HG03558 (cell line): ENCODE data around the gene VWA2.

Experiments used
- ATAC-seq: cut with Tn5 transposase; IDR thresholded peaks from one replicate; pipeline ENCODE4 v1.9.1; 2021; ENCODE audit warnings: moderate number of reproducible peaks; ENCODE audit not compliant: unreplicated experiment; ENCODE audit errors: extremely low read depth

Gene VWA2

DNA sequence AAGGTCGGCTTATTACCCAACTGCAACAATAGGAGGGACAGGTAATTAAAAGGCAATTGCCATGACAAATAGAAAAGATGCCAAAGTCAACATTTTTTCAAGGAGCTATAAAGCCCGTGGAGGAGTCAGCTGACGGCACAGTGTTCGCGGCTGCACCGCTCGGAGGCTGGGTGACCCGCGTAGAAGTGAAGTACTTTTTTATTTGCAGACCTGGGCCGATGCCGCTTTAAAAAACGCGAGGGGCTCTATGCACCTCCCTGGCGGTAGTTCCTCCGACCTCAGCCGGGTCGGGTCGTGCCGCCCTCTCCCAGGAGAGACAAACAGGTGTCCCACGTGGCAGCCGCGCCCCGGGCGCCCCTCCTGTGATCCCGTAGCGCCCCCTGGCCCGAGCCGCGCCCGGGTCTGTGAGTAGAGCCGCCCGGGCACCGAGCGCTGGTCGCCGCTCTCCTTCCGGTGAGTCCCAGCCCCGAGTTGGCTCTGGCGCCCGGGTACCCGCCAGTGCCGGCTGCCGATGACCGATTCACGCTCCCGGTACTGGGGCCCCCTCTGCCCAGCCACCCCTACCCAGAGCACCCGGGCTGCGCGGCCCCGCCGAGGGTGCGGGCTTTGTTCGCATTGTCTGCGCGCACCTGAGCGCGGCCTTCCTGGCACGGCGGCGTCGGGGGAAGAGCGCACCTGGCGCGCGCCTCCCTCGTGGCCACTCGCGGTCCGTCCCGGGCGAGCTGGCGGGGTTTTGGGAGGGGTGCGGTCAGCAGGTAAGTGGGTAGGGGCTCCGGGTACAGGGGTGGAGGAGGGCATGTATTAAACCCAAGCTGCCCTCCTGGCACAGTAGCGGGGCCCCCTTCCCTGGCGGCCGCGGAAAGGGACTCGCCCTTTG is at the start of gene VWA2:
VWA2 (plus strand) TSS at position 138 of the 877 bp plus-strand sequence. CDS start 9,460 bp downstream, outside the sequence.
- ATAC-seq, result no peak

- no peak for ATAC-seq
Measured at GRCh38 chr10:114189700-114190099, 49.4 kb upstream of the VWA2 start.

DNA sequence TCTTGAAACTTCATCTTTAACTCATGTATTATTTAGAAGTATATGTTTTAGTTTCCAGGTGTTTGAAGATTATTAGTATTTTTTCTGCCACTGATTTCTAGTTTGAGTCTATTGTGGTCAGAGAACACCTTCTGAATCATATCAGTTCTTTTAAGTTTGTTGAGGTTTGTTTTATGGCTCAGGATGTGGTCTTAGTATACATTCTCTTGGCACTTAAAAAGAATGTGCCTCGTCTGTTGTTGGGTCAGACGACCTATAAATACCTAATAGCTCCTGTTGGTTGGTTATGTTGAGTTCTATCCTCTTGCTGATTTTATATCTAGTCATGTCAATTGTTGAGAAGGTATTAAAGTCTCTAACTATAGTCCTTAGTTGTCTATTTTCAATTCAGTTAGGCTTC is 44.0 kb upstream of the VWA2 start:
- peak; percentile 94 for ATAC-seq

GRCh38 chr10:114199239-114199638 is 39.8 kb upstream of the VWA2 start:
- ATAC-seq, result no peak

- ATAC-seq, result no peak
Measured at GRCh38 chr10:114202812-114203211, 36.2 kb upstream of the VWA2 start.

DNA sequence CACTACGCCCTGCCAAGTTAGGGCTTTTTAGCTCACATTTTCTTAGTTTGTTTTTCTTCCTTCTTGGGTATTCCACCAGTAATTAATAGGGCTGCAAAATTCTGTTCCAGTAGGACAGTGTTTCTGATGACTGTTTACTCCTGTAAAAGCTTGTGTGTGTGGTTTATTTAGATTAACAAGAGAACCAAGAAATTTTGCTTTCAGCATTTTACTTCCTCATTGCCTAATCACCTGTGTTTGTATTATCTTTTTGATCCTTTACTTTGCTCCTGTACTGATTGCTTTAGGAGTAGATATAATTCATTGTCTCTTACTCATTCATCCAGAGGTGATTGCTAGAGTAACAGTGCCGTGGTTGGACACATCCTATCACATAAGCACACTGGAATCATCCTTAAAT is 32.2 kb upstream of the VWA2 start:
- ATAC-seq, result no peak

DNA sequence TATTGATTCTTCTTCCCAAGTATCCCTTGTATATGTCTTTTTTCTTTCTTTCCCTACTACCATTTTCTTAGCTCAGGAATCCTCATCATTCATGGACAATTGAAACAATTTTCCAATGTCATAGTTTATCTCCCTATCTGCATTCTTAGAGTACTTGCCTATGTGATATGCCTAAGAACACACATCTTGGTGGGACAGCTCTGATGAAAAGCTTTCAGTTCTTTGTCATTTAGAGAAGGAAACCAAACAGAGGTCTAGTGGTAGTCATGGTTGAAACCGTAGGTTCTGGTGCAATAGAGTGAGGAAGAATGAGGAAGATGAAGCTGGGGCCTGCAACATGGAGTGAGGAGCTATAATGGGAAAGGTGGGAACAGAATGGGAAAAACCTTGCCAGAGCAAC is 31.7 kb upstream of the VWA2 start:
- ATAC-seq, result no peak

GRCh38 chr10:114208351-114208750 is 30.7 kb upstream of the VWA2 start:
- ATAC-seq, result no peak

DNA sequence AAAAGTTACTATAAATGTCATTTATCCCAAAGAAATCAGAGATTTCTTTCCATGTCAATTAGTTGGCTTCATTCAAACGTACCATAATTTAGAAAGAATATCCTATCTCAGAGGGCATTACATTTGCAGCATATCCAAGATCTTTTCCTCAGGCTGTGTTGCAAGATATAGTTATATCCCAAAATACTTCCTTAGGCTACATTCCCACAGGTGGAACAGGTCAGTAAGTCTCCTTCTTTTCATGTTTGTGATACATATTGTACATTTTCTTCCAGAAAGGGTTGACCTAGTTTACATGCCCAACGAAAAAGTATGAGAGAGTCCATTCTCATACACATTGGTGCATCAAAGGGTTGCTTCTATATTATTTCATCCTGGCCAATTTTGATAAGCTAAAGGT is 26.9 kb upstream of the VWA2 start:
- no peak for ATAC-seq

DNA sequence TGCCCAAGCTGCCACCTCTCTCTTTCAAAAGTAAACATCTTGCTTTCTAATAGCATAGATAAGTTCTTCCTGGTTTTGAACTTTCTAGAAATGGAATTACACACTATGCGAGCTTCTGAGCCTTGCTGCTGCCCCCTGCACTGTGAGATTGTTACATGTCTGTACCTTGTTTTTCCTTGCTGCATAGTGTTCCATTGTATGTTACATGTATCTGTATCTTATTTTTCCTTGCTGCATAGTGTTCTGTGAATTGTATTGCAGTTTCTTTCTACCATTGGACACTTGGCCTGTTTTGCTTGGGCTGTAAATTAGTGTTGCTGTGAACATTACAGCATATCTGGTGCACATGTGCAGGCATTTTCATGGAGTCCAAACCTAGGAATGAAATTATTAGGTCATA is 24.0 kb upstream of the VWA2 start:
- ATAC-seq, result no peak

GRCh38 chr10:114220281-114220680 is 18.8 kb upstream of the VWA2 start:
- ATAC-seq, result no peak

- ATAC-seq, result no peak
Measured at GRCh38 chr10:114221235-114221634, 17.8 kb upstream of the VWA2 start.

- no peak for ATAC-seq
Measured at GRCh38 chr10:114223066-114223465, 16.0 kb upstream of the VWA2 start.

GRCh38 chr10:114228156-114228555 is 10.9 kb upstream of the VWA2 start:
- ATAC-seq, result no peak

GRCh38 chr10:114232561-114233176 is 6.4 kb upstream of the VWA2 start:
- ATAC-seq, result no peak

GRCh38 chr10:114233482-114233881 is 5.6 kb upstream of the VWA2 start:
- no peak for ATAC-seq

DNA sequence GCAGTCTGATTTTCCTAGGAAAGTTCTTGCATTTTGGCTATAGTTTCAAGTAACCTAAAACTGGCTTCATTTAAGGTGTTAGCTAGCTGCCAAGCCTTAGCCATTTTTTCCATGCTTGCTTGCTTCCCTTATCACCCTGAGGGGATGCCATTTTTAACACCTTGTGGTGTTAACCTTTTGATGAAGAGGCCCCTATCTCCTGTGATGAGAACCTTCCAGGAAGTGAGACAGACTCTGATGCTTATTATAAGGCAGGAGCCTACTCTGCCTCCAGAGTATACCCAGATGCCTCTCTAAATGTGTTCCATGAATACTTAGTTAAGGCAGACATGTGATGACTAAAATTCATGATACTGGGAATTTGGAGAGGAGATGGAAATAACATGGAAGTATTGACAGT is 4.9 kb upstream of the VWA2 start:
- ATAC-seq, result no peak

- ATAC-seq, result no peak
Measured at GRCh38 chr10:114239994-114240345, 916 bp downstream of the VWA2 start.

DNA sequence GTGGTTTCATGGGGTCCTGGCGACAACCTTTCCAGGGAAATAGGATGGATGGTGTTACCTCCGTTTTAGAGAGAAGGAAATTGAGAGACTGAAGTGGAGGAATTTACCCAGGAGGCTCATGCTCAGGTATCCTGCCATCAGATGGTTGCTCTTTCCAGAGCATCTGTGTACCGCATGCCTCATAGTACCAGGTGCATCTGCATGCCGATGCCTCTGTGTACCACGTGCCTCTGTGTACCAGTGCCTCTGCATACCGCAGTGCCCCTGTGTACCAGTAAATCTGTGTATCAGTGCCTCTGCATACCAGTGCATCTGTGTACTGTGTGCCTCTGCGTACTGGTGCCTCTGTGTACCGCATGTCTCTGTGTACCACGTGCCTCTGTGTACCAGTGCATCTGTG is 3.2 kb downstream of the VWA2 start:
- no peak for ATAC-seq

DNA sequence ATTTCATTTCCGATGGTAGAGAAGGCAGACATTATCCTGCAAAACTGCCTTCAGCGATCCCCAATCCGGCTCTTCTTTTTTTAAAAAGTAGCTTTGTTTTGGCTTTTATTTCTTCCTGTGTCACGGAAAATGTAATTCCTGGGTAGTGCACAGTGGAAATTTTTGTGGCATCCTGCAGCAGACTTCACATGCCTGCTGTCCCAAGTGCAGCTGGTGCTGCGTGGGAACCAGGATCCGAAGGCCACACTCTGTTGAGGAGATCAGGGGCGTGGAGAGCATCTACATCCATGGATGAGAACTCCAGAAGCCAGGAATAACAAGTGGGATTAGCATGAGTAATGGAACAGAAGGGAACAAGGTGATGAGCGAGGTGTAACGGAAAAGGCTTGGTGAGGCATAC is 4.6 kb downstream of the VWA2 start:
- ATAC-seq, result no peak

- no peak for ATAC-seq
Measured at GRCh38 chr10:114244126-114244525, 5.1 kb downstream of the VWA2 start.
